LNCaP clone FGC (cell line): ENCODE results near the gene HMBS.

ENCODE experiments used
- DNase-seq: peaks from one replicate; pipeline ENCODE4 v3.0.0-alpha.2; 2011; ENCODE audit warnings: low read depth
- H3K4me3 ChIP-seq: 2 replicates; pipeline ENCODE4 v1.5.1; 2011; ENCODE audit warnings: mild to moderate bottlenecking, low read depth, low read length, control low read depth
- TF ChIP-seq, protein P1 (sequence below): IDR thresholded peaks from 2 replicates; pipeline ENCODE4 v1.5.1; 2012; ENCODE audit warnings: mild to moderate bottlenecking; ENCODE audit not compliant: control insufficient read depth, insufficient read depth; ENCODE audit errors: extremely low read depth

The HMBS gene

DNA sequence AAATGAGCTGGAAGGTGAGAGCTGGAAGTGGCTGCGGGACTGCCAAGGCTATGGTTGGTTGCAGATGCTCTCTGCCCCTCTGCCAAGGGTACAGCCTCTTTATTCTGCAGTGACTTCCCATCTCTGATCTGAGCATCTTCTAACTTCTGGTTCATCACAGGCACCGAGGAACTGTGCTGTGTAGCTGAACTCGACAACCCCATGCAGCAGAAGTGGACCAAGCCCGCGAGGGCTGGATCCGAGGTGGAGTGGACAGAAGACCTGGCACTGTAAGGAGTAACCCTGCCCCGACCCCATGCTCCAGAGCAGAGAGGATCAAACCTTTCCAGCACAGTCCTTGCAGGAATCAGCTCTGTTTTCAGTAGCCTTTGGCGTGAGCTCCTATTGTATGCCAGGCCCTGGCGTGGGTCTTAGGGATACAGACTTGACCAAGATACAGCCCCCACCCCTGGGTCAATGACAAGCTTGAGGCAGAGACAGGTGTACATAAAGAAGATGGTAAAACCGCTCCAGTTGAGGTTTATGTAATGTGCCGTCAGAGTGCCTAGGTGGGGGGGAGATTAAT lies 26.8 kb downstream of the HMBS start:
- no peak for DNase-seq
- no peak overlapping the region for H3K4me3 ChIP-seq
- TF ChIP-seq, protein P1, sequence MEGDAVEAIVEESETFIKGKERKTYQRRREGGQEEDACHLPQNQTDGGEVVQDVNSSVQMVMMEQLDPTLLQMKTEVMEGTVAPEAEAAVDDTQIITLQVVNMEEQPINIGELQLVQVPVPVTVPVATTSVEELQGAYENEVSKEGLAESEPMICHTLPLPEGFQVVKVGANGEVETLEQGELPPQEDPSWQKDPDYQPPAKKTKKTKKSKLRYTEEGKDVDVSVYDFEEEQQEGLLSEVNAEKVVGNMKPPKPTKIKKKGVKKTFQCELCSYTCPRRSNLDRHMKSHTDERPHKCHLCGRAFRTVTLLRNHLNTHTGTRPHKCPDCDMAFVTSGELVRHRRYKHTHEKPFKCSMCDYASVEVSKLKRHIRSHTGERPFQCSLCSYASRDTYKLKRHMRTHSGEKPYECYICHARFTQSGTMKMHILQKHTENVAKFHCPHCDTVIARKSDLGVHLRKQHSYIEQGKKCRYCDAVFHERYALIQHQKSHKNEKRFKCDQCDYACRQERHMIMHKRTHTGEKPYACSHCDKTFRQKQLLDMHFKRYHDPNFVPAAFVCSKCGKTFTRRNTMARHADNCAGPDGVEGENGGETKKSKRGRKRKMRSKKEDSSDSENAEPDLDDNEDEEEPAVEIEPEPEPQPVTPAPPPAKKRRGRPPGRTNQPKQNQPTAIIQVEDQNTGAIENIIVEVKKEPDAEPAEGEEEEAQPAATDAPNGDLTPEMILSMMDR, result no peak

GRCh38 chr11:119112314-119113020 lies 27.8 kb downstream of the HMBS start:
- no peak for DNase-seq
- no peak overlapping the region for H3K4me3 ChIP-seq
- TF ChIP-seq, protein P1, result no peak

DNA sequence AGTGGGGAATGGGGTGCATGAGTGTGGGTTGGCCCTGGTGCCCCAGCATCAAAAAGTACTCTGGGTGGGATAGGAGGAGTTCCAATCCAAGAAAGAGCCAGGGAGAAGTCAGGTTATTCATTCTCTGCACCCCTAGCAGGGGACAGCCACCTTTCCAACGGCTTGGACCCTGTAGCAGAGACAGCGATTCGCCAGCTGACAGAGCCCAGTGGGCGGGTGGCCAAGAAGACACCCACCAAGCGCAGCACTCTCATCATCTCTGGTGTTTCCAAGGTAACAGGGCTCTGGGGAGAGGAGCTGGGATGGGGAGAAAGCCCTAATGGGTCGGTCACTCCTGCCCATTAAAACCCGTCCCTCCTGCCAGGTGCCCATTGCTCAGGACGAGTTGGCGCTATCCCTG lies 29.0 kb downstream of the HMBS start:
- H3K4me3 ChIP-seq, result no peak overlapping the region
- DNase-seq, result no peak
- TF ChIP-seq, protein P1, result no peak

DNA sequence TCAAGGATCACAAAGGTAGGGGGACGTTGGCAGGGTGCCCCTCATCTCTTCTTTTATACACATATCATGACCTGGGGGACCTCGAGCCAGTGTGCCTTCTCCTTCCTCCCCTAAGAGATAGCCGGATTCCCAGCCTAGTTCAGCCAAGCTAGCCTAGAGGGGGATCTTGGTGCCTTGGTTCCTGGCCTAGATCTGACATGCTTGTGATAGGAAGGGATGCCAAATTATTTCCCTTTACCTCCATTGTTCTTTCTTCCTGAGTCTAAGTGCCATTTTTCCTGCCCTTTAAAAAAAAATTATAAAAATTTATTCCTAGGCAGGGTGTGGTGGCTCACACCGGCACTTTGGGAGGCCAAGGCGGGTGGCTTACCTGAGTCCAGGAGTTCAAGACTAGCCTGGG lies 29.7 kb downstream of the HMBS start:
- TF ChIP-seq, protein P1, result no peak
- DNase-seq, result no peak
- H3K4me3 ChIP-seq, result no peak overlapping the region

- no peak overlapping the region for H3K4me3 ChIP-seq
- TF ChIP-seq, protein P1, result no peak
- DNase-seq, result no peak
Observed at GRCh38 chr11:119115484-119116234, 31.0 kb downstream of the HMBS start.

DNA sequence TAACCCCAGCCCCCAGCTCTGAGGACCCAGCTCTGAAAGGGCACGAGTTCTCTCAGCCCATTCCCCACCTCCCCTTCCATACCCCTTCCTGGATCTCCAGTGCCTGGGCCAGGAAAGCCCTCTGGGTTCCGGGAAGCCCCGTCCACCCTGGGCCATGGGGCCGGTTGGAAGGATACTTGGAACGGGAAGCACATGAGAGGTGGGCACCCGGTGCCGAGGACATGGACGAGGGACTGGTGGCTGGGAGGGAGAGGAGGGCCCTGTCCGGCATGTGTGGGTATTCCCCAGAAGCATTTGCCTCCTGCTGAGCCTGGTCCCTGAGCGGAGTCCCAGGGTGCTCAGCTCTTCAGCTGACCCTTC lies 31.5 kb downstream of the HMBS start:
- DNase-seq, result no peak
- TF ChIP-seq, protein P1, result no peak
- H3K4me3 ChIP-seq, result no peak overlapping the region

DNA sequence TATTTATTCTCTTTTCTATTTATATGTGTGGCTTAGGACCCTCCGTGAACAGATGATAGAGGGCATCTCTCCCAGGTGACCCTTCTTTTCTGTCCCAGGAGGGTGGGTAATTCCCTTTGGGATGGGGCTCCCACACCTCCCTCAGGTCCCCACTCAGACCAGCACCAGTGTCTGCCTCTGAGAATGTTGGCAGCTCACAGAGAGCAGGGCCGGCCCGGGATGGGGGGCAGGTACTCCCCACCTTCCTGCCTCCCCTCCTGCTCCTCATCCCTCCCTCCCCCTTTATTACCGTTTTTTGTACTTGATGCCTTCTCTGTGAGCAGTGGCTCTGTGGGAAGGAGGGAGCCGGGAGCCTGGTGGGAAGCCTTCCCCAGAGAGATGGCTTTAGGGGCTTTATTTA lies 31.9 kb downstream of the HMBS start:
- no peak overlapping the region for H3K4me3 ChIP-seq
- no peak for DNase-seq
- TF ChIP-seq, protein P1, result no peak
